ENCODE measurements around the gene RNU2-63P.

The RNU2-63P gene

DNA sequence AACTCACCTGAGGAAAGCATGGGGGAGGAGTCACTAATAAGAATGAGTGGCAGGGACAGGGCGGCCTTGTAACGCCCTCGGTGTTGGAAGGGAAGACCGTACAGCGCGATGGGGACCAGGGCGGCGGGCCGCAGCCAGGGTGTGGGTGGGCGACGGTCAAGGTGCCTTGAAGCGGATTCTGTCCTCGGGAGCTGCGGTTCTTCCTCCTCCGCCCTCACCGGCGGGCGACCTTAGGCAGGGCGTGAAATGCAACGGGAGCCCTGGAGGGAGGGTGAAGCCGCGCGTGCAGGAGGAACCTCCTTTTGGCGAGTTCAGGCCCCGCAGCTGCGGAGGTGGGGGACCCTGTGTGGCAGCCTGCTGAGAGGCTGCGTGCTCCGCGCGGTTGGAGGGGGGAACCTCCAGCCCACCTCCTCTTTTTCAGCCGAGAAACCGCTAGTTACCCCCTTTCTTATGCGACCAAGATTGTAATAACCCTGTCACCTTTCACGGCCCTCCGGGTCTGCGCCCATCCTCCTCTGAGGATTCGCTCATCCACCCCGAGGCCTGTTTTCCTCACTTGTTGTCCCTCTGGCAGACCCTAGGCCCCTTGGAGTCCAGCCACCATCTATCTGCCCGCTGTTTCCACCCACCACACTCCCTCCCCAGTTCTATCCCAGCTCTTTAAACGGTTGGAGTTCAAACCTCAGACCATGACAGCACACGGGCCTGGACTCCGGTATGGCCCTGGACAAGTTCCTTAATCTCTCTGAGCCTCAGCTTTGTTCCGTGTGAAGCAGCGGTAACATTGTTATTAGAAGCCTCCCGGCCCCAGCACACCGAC is 823 bp upstream of the RNU2-63P start:
- DNase-seq (ENCODE audit: low read depth): no peak
- peak overlapping the region; percentile 62 for H3K4me3 ChIP-seq (ENCODE audit: low read depth, low read length)
- in situ Hi-C loops (cut with HindIII; ENCODE audit: low sequenced_read_pairs): no loop called here
- TF ChIP-seq, protein P1, sequence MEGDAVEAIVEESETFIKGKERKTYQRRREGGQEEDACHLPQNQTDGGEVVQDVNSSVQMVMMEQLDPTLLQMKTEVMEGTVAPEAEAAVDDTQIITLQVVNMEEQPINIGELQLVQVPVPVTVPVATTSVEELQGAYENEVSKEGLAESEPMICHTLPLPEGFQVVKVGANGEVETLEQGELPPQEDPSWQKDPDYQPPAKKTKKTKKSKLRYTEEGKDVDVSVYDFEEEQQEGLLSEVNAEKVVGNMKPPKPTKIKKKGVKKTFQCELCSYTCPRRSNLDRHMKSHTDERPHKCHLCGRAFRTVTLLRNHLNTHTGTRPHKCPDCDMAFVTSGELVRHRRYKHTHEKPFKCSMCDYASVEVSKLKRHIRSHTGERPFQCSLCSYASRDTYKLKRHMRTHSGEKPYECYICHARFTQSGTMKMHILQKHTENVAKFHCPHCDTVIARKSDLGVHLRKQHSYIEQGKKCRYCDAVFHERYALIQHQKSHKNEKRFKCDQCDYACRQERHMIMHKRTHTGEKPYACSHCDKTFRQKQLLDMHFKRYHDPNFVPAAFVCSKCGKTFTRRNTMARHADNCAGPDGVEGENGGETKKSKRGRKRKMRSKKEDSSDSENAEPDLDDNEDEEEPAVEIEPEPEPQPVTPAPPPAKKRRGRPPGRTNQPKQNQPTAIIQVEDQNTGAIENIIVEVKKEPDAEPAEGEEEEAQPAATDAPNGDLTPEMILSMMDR (IDR thresholded peaks at IDR 0.05; ENCODE audit: low read depth, low read length, missing control alignments): no peak

DNA sequence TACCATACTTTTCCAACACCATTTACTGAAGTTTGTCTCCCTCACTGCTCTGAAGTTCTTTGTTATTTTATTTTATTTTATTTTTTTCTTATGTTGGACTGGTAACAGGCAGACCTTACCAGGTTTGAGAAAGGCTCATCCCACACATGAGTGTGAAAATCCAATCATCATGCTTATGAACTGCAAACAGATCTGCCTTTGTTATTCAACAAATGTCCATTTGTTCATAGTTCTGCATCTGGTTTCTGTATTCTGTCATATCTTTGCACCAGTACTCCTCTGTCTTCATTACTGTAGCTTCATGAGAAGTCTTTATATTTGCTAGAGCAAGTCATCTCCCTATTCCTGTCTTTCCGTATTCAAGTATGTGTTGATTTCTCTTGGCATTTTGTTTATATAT is 5.3 kb downstream of the RNU2-63P start:
- in situ Hi-C loops (cut with HindIII; ENCODE audit: low sequenced_read_pairs): no loop called here
- TF ChIP-seq, protein P1 (IDR thresholded peaks at IDR 0.05; ENCODE audit: low read depth, low read length, missing control alignments): no peak
- no peak for DNase-seq (ENCODE audit: low read depth)
- no peak overlapping the region for H3K4me3 ChIP-seq (ENCODE audit: low read depth, low read length)

DNA sequence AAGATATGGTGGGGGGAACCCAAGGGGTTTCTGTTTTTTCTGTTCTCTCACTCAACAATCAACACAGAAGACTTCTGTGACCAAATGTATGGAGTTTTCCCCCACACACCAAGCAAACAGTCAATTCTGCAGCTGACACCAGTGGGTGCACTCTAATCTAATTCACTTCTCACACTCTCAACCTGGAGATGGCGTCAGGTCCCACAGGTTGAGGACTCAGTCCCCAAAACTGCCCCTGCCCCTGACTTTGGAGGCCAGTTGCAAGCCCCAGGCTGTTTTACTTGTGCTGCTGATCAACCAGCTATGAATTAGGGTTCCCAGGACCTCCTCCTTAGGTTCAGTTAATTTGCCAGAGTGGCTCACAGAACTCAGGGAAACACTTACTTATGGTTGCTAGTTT is 6.2 kb downstream of the RNU2-63P start:
- in situ Hi-C loops (cut with HindIII; ENCODE audit: low sequenced_read_pairs): no loop called here
- H3K4me3 ChIP-seq (ENCODE audit: low read depth, low read length): no peak overlapping the region
- DNase-seq (ENCODE audit: low read depth): no peak
- TF ChIP-seq, protein P1 (IDR thresholded peaks at IDR 0.05; ENCODE audit: low read depth, low read length, missing control alignments): no peak

DNA sequence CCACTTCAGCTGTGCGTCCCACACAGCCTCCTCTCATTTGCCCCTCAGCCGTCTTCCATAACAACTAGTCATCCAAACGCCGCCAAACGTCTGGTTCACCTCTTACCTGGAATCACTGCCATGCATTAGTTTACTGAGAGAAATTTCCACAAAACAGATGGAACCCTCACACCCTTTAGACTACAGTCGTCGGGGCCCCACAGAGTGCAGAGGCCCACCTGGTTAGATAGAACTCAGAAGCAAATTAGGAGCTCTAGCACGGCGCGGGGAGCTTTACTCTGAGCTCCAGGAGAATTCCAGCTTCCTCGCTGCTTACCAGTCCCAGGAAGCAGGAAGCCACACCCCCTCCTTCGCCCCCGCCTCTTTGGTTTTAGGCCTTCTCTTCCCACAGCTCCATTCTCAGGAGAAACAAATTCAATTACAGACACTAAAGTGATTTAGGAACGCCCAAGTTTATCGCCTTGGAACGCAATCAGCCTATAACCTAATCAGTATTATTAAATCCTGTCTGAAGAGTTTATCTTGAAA is 9.4 kb downstream of the RNU2-63P start:
- no peak for DNase-seq (ENCODE audit: low read depth)
- TF ChIP-seq, protein P1 (IDR thresholded peaks at IDR 0.05; ENCODE audit: low read depth, low read length, missing control alignments): no peak
- no peak overlapping the region for H3K4me3 ChIP-seq (ENCODE audit: low read depth, low read length)
- in situ Hi-C loops (cut with HindIII; ENCODE audit: low sequenced_read_pairs): no loop called here

DNA sequence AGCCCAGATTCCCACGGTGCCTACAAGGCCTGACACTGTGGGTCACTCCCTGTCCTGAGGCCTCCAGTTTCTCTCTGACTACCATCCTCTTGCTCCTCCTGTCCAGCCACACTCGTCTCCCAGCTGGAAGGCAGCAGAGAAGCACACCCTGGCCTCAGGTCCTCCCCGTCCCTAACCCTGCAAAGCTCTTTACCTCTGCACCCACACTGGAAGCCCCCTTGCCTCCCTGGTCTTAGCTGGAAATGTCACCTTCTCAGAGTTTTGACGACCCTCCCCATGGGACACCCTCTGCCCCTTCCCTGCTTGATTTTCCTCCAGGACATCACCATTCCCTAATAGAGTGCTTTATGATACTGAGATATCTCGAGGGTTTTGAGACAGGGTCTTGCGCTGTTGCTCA is 10.6 kb downstream of the RNU2-63P start:
- in situ Hi-C loops (cut with HindIII; ENCODE audit: low sequenced_read_pairs): no loop called here
- no peak overlapping the region for H3K4me3 ChIP-seq (ENCODE audit: low read depth, low read length)
- TF ChIP-seq, protein P1 (IDR thresholded peaks at IDR 0.05; ENCODE audit: low read depth, low read length, missing control alignments): no peak

DNA sequence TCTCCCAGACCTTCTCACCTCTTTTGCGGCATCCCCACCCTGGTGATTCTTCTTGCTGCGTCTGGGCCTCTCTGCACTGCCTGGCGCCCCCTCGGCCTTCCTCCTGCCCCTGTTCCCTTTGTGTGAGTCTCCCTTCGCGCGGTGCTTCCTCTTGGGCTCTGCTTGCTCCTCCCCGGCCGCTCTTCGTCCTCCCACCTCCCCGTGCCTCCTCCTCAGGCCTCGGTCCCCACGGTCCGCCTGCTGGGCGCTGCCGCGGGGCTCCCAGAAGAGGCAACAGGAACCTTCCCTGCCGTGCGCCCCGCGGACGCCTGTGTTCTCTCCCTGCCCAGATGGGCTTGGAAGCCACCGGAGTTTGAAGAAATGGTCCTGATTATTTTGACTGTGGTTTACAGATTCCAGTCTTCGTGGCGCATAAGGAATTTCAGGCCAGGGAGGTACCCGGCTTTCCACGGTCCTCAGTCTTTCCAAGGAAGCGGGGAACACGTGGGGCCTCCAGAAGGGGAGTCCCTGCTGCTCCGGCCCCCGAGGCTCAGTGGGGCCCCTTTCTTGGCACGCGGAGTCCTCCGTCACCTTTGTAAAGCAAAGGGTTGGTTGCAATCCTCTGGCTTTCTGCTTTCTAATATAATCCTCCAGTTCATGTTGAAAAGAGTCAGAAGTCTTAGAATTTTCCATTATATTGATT is 13.1 kb downstream of the RNU2-63P start:
- in situ Hi-C loops (cut with HindIII; ENCODE audit: low sequenced_read_pairs): no loop called here
- no peak overlapping the region for H3K4me3 ChIP-seq (ENCODE audit: low read depth, low read length)
- TF ChIP-seq, protein P1 (IDR thresholded peaks at IDR 0.05; ENCODE audit: low read depth, low read length, missing control alignments): no peak
- DNase-seq (ENCODE audit: low read depth): no peak

More for the DNA sequence above, 10.6 kb downstream of the RNU2-63P start:
- no peak for DNase-seq (ENCODE audit: low read depth)
